GM19240 (cell line): ENCODE results near the gene CCDC54.

Experiments used
- DNase-seq: peaks from one replicate; pipeline ENCODE4 v3.0.0; 2011; ENCODE audit warnings: low spot score; ENCODE audit not compliant: insufficient read length

CCDC54 gene

GRCh38 chr3:107392549-107393165, 15.4 kb downstream of the CCDC54 start:
- DNase-seq: no peak

- DNase-seq: no peak
Observed at GRCh38 chr3:107394502-107394901, 17.3 kb downstream of the CCDC54 start.

DNA sequence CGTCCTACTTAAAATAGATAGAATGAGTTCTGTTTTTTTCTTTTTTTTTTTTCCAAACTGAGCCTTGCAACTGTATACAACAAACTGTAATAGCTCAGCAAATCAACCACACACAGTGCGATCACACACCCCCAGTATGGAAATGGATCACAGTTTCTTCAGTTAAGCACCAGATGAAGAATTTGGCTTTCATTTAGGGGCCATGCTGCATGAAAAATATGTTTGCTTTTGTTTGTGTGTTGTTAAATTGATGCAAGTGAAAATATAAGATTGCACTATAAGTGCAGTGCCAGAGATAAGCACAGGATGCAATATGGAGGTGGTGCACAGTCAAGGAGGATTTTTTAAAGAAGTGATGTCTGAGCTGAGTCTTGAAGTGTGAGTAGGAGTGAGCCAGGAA, 17.8 kb downstream of the CCDC54 start:
- no peak for DNase-seq

DNA sequence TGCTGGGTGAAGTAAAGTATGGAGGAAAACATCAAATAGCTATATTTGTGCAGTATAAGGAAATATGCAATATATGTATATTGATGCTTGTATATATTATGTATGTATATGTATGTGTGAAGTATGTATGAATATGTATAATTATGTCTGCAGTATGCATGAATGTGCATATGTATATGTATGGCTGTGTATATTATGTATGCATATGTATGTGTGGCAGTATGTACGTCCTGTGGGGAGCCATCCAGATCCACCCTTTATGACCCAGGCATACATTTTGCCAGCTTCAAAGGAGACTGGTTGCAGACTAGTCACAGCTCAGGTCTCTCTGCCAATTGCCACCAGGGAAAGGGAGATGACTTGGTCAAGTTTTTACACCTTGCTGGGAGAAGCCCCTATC, 24.1 kb downstream of the CCDC54 start:
- no peak for DNase-seq

DNA sequence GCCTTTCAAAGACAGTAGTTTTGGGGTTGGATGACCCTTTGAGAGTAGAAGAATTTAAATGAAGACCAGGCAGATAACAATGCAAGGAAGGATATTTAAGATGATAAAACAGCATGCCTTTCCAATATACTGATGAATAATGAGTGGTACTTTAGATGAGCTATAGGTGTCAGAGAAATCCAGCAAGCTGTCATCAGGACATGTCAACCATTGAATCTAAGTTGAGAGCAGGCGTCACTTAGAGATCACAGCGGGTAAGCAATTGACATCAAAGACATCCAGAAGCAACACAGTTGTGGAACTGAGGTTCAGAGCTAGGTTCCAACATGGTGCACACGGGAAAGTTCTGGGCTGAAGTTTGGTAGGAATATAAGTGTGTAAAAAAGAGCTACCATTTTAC, 25.0 kb downstream of the CCDC54 start:
- no peak for DNase-seq

DNA sequence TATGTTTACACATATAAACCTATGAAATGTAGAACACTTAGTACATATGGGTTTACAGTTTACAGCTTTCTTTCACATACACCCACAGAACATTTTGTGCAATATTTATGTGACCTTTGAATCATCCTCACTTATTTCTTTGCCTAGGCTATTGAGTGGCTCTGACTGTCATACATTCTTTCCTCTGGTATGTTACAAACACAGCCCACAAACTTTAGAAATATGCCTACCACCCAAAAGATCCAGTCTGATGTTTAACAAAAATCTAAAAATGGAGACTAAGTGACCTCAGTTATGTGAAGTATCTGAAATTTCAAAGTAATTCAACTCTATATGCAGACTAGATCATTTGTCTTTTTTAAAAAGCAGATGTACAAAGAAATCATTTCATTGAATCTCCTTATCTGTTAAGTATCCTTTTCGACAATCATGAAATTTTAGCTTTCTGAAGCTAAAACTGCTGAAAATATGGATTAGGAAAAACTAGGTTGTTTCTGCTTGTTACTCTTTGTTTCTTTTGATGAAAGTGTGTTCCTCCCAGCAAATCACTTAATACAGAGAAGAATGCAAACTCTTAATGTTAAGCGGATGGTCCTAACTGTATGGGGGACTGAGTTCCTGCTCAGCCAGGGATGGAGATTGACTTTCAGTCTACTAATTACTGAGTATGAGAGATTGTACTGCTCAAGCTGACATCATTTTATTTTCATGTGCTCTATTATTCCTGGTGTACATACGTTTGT, 27.7 kb downstream of the CCDC54 start:
- DNase-seq: no peak

DNA sequence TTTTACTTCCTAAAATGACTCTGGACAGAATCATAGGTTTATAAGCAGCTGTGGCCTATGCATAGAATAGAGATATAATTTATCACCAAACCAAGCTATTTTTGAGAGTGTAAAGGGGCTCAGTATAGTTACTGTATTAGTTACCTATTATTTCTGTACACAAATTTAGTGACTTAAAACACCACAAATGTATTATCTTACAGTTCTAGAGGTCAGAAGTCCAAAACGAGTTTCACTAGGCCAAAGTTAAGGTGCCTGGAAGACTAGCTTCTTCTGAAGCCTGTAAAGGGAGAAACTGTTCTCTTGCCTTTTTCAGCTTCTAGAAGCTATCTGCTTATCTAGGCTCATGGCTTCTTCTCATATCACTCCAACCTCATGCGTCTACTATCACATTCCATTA, 30.1 kb downstream of the CCDC54 start:
- no peak for DNase-seq

- DNase-seq: no peak
Observed at GRCh38 chr3:107408513-107408912, 31.3 kb downstream of the CCDC54 start.

DNA sequence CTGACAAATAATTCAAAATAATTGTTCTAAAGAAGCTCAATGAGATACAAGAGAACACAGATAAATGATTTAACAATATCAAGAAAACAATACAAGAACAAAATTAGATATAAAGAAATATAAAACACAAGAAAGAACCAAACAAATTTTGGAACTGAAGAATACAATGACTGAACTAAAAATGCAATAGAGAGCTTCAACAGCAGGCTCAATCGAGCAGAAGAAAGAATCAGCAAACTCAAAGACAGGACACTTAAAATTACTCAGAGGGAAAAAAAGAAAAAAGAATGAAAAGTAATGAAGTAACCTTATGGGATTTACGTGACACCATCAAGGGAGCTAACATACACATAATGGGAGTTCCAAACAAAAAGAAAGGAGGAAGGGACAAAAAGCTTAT, 32.1 kb downstream of the CCDC54 start:
- DNase-seq: no peak

DNA sequence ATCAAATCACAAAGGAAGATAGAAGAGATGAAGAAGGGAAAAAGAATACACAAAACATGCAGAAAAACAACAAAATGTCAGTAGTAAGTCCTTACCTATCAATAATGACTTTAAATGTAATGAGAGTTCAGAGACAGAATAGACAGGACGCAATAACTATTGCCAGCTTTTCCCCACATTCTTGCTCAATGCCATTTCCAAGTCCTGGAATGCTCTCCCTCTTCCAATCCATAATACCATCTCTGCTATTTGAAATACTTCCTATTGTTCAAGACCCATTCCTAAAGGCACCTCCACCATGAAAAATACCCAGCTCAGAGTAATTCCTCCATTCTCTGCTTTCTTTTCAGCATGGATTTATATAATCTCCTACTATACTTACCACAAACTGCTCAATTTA, 33.4 kb downstream of the CCDC54 start:
- DNase-seq: no peak

DNA sequence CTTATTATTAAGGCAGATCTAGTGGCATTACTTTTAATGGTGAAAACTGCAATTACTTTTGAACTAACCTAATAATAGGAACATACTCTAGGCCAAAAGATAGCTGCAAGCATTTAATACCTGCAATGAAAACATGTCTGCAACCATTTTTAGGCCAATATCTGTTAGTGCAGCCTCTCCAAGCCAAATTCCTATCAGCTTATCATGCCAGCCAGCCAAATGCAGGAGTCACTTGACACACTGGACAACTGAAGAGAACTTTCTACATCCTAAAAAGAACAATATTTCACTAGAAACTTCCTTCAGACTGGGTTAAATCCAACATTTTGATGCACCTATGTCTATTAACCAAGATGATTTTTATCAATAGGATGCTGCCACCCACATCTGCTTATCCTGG, 33.8 kb downstream of the CCDC54 start:
- DNase-seq: no peak

GRCh38 chr3:107411779-107412178, 34.5 kb downstream of the CCDC54 start:
- no peak for DNase-seq

DNA sequence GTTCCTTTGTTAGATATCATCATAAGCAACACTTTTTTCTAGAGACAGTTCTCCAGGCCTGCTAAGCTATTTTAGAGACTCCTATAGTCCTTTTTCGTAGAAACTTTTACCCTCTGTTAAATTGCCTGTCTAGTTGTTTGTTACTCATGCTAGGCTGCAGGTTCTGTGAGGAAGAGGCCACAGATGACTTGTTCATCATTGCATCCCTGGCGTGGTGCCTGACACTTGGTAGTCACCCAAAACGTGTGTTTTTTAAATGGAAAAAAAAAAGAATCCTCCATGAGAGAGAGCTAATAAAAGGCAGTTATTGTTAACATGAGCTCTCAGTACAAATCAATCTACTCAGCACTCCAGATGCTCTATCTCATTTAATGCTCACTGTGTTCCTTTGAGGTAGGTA, 35.1 kb downstream of the CCDC54 start:
- no peak for DNase-seq

DNA sequence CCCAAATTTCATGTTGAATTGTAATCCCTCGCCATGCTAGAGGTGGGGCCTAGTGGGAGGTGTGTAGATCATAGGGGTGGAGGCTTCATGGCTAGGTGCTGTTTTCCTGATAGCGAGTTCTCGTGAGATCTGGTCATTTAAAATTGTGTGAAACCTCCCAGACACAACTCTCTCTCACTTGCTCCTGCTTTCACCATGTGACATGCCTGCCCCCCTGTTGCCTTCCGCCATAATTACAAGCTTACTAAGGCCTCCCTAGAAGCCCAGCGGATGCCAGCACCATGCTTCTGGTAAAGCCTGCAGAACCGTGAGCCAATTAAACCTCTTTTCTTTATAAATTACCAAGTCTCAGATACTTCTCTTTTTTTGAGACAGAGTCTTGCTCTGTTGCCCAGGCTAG, 36.0 kb downstream of the CCDC54 start:
- no peak for DNase-seq

GRCh38 chr3:107414325-107414964, 37.2 kb downstream of the CCDC54 start:
- no peak for DNase-seq

- no peak for DNase-seq
Observed at GRCh38 chr3:107416138-107416537, 38.9 kb downstream of the CCDC54 start.

GRCh38 chr3:107416886-107417285, 39.6 kb downstream of the CCDC54 start:
- DNase-seq: no peak

GRCh38 chr3:107421170-107421792, 44.0 kb downstream of the CCDC54 start:
- no peak for DNase-seq

GRCh38 chr3:107421881-107422280, 44.6 kb downstream of the CCDC54 start:
- DNase-seq: no peak

DNA sequence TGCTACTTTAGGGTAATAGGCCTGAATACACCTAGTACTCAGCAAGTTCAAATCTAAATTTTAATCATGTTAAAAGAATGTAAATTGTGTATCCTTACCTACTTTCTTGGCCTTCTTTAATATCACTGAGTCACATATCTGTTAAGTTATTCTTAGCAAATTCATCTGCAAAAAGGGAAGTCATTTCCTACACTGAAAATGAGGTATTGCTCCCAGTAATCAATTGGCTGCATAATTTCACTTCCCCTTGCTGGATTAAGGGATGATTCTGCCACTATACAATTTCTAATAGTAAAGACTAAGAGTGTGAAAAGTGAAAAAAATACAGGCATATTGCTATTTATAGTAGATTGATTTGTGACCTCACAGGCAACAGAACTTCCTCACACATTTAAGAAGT, 47.8 kb downstream of the CCDC54 start:
- DNase-seq: no peak

GRCh38 chr3:107426223-107426622, 49.0 kb downstream of the CCDC54 start:
- no peak for DNase-seq
